ENCODE results near the gene ADCY2.

The ADCY2 gene

DNA sequence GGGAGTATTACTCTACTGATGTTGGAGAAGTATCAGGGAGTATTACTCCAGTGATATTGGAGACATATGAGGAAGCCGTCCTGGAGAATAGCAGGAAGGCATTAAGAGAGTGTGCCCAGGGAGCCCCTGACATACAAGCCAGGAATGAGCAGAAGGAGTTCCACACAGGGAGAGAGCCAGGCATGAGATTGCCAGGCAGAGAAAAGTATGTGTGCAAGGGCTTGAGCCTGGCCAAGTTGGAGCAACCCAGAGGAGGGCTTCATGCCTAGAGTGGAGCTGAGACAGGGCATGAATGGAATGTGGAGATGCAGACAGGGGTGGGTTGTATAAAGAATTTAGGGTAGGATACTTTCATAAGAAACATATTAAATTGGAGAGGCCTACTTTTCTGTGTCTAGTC, 213.8 kb downstream of the ADCY2 start:
- Histone ChIP-seq H3K4me1 (ENCODE audit: low read depth, poor library complexity, severe bottlenecking) (no peaks in the 10 kb centered on the region), H3K36me3 (ENCODE audit: insufficient read depth) (no peaks in the 10 kb centered on the region), H3K79me2 (ENCODE audit: insufficient read depth, low read depth) (no peaks in the 10 kb centered on the region), H3K27ac (no peak overlapping the region), H2AFZ (ENCODE audit: low read depth) (no peak overlapping the region), H4K20me1 (ENCODE audit: insufficient read depth) (no peaks in the 10 kb centered on the region), H3K4me3 (IDR thresholded peaks at IDR 0.05; ENCODE audit: insufficient read depth, low read depth, low read length) (no peak overlapping the region), H3K4me2 (no peak overlapping the region), H3K27me3 (ENCODE audit: insufficient read depth, low read depth) (no peaks in the 10 kb centered on the region), H3K9ac (no peak overlapping the region)
- TF ChIP-seq, protein P1, sequence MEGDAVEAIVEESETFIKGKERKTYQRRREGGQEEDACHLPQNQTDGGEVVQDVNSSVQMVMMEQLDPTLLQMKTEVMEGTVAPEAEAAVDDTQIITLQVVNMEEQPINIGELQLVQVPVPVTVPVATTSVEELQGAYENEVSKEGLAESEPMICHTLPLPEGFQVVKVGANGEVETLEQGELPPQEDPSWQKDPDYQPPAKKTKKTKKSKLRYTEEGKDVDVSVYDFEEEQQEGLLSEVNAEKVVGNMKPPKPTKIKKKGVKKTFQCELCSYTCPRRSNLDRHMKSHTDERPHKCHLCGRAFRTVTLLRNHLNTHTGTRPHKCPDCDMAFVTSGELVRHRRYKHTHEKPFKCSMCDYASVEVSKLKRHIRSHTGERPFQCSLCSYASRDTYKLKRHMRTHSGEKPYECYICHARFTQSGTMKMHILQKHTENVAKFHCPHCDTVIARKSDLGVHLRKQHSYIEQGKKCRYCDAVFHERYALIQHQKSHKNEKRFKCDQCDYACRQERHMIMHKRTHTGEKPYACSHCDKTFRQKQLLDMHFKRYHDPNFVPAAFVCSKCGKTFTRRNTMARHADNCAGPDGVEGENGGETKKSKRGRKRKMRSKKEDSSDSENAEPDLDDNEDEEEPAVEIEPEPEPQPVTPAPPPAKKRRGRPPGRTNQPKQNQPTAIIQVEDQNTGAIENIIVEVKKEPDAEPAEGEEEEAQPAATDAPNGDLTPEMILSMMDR (conservative IDR thresholded peaks at IDR 0.05; ENCODE audit: low read depth, low read length): no peak

DNA sequence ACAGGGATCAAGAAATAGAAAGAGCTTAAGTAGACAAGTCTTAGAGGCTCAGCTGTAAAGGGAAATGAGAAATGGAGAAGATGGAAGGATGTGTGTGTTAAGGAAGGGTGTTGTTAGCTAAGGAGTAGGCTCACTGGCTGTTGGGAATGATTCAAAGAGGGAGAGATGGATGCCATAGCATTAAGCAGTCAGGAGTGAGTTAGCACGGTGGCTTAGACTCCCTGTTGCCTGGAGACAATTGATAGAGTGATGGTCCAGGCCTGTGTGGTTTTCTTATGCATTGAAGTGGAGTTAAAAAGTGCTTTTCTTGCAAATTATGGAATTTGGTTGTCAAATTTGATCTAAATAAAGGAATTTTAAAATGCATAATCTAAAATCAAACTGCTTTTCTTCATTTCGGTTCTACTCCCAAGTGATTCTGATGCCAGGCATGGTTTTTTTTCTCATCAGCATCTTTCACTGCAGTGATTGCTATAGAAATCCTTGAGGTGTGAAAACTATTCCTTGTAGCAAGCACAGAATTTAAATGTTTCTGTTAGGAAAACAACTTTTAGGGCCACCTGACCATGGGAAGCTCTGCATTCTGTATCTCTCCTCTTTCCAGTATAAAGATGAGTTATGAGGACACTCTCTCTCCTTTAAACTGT, 214.7 kb downstream of the ADCY2 start:
- Histone ChIP-seq H3K79me2 (ENCODE audit: insufficient read depth, low read depth) (no peaks in the 10 kb centered on the region), H4K20me1 (ENCODE audit: insufficient read depth) (no peaks in the 10 kb centered on the region), H3K27me3 (ENCODE audit: insufficient read depth, low read depth) (no peaks in the 10 kb centered on the region), H3K4me1 (ENCODE audit: low read depth, poor library complexity, severe bottlenecking) (no peaks in the 10 kb centered on the region), H3K36me3 (ENCODE audit: insufficient read depth) (no peaks in the 10 kb centered on the region), H3K9ac (no peak overlapping the region), H3K4me3 (IDR thresholded peaks at IDR 0.05; ENCODE audit: insufficient read depth, low read depth, low read length) (no peak overlapping the region), H2AFZ (ENCODE audit: low read depth) (no peak overlapping the region), H3K4me2 (no peak overlapping the region), H3K27ac (no peak overlapping the region)
- TF ChIP-seq, protein P1 (conservative IDR thresholded peaks at IDR 0.05; ENCODE audit: low read depth, low read length): no peak

DNA sequence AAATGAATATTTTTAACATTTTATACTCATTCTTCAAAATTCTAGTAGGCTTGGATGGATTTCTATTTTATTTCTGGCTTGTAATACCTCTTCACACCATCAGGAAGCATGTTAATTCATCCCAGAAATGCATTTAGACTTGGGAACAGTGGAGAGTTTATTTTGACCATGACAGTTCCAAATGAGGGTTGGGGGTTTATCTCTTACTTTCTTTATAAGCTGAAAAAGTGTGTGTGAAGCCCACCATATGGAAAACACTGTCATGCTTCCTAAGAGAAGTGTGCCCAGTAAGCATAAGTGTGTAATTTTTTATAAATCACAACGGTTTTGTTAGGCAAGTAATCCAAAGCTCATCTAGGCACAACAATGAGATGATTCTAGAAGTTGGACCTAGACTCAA, 215.6 kb downstream of the ADCY2 start:
- no peaks in the 10 kb centered on the region for H3K79me2 ChIP-seq (ENCODE audit: insufficient read depth, low read depth)
- no peak overlapping the region for H3K27ac ChIP-seq
- H4K20me1 ChIP-seq (ENCODE audit: insufficient read depth): no peaks in the 10 kb centered on the region
- H3K9ac ChIP-seq: no peak overlapping the region
- H3K4me2 ChIP-seq: no peak overlapping the region
- no peaks in the 10 kb centered on the region for H3K27me3 ChIP-seq (ENCODE audit: insufficient read depth, low read depth)
- no peak overlapping the region for H3K4me3 ChIP-seq (IDR thresholded peaks at IDR 0.05; ENCODE audit: insufficient read depth, low read depth, low read length)
- H3K4me1 ChIP-seq (ENCODE audit: low read depth, poor library complexity, severe bottlenecking): no peaks in the 10 kb centered on the region
- TF ChIP-seq, protein P1 (conservative IDR thresholded peaks at IDR 0.05; ENCODE audit: low read depth, low read length): no peak
- H3K36me3 ChIP-seq (ENCODE audit: insufficient read depth): no peaks in the 10 kb centered on the region
- H2AFZ ChIP-seq (ENCODE audit: low read depth): no peak overlapping the region

DNA sequence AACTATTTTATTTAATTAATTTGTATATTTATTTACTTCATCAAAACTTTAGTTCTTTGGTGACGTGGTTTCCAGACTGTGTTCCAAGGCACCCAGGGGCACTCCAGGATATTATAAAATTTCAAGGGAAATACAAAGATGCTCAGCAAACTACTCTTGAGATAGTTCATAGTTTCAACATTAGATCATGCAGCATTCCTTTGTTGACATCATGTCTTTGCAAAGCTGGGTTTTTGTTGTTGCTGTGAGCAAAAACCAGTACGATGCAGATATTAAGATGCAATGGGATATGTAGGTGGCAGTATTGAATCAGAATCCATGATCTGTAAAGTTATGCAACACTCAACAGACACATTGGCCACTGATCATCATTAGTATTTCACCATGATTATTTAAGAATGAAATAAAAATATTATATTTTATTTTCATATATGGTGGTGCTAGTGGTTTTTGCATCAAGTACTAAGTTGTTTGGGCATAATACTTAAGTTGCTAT, 219.7 kb downstream of the ADCY2 start:
- Histone ChIP-seq H3K27me3 (ENCODE audit: insufficient read depth, low read depth) (no peaks in the 10 kb centered on the region), H4K20me1 (ENCODE audit: insufficient read depth) (no peaks in the 10 kb centered on the region), H3K4me1 (ENCODE audit: low read depth, poor library complexity, severe bottlenecking) (no peaks in the 10 kb centered on the region), H3K4me2 (no peak overlapping the region), H3K9ac (no peak overlapping the region), H3K79me2 (ENCODE audit: insufficient read depth, low read depth) (no peaks in the 10 kb centered on the region), H2AFZ (ENCODE audit: low read depth) (no peak overlapping the region), H3K27ac (no peak overlapping the region), H3K36me3 (ENCODE audit: insufficient read depth) (no peaks in the 10 kb centered on the region), H3K4me3 (IDR thresholded peaks at IDR 0.05; ENCODE audit: insufficient read depth, low read depth, low read length) (no peak overlapping the region)
- TF ChIP-seq, protein P1 (conservative IDR thresholded peaks at IDR 0.05; ENCODE audit: low read depth, low read length): no peak

Data from KMS-11 (cell line).